DND-41 (cell line): ENCODE measurements around the gene PIGQ.
A peak's percentile ranks its signal among the peaks of the same experiment; 100 is the strongest.

Source experiments
- ATAC-seq: fragments of 200-7000 bp; cut with Tn5 transposase; 3 replicates; pipeline ENCODE4 v1.9.1; 2021; ENCODE audit warnings: low read depth; ENCODE audit not compliant: insufficient read depth
- DNase-seq: peaks from one replicate; pipeline ENCODE4 v3.0.0-alpha.2; 2020
- H2AFZ ChIP-seq: 2 replicates; pipeline ENCODE4 v1.6.0; 2012; ENCODE audit warnings: low read depth, low read length
- H3K27ac ChIP-seq: 2 replicates; pipeline ENCODE4 v1.5.1; 2012; ENCODE audit warnings: low read length, inconsistent platforms
- H3K27me3 ChIP-seq: fragments of 200-600 bp; sonication (generic); 2 replicates; pipeline ENCODE4 v1.6.0; 2012; ENCODE audit warnings: low read length, mild to moderate bottlenecking, inconsistent platforms; ENCODE audit not compliant: insufficient read depth, poor library complexity
- H3K36me3 ChIP-seq: 2 replicates; pipeline ENCODE4 v1.5.1; 2012; ENCODE audit warnings: low read length, inconsistent platforms; ENCODE audit not compliant: insufficient read depth
- H3K4me1 ChIP-seq: 2 replicates; pipeline ENCODE4 v1.5.1; 2012; ENCODE audit warnings: mild to moderate bottlenecking, low read length; ENCODE audit not compliant: insufficient read depth
- H3K4me2 ChIP-seq: 2 replicates; pipeline ENCODE4 v1.6.0; 2012; ENCODE audit warnings: mild to moderate bottlenecking, moderate library complexity, low read length, inconsistent platforms; ENCODE audit not compliant: insufficient read depth
- H3K4me3 ChIP-seq, 2 experiments: fragments of 200-600 bp in 1 of 2; shearing (Covaris generic) in 1 of 2; 2 replicates each; pipeline ENCODE4 v1.5.1; 2012 to 2016; ENCODE audit warnings: inconsistent platforms in 2 of 2, low read length in 2 of 2, mild to moderate bottlenecking in 2 of 2, low read depth in 1 of 2, moderate library complexity in 1 of 2
- H3K79me2 ChIP-seq: 2 replicates; pipeline ENCODE4 v1.6.0; 2012; ENCODE audit warnings: low read length, inconsistent platforms; ENCODE audit not compliant: insufficient read depth
- H3K9ac ChIP-seq: 2 replicates; pipeline ENCODE4 v1.6.0; 2012; ENCODE audit warnings: low read depth, mild to moderate bottlenecking, inconsistent platforms, low read length, moderate library complexity
- H3K9me3 ChIP-seq: 2 replicates; pipeline ENCODE4 v1.5.1; 2012; ENCODE audit warnings: low read length, moderate library complexity, mild to moderate bottlenecking, inconsistent platforms; ENCODE audit not compliant: insufficient read depth, severe bottlenecking
- H4K20me1 ChIP-seq: 2 replicates; pipeline ENCODE4 v1.6.0; 2012; ENCODE audit warnings: low read length; ENCODE audit not compliant: insufficient read depth
- EZH2 ChIP-seq: IDR thresholded peaks from 3 replicates; pipeline ENCODE4 v1.6.1; 2012; ENCODE audit warnings: borderline replicate concordance, low read depth, mild to moderate bottlenecking, moderate library complexity, low read length, inconsistent platforms; ENCODE audit not compliant: severe bottlenecking
- TF ChIP-seq, protein P1 (sequence below): IDR thresholded peaks from 2 replicates; pipeline ENCODE4 v1.5.1; 2012; ENCODE audit warnings: borderline replicate concordance, low read length, moderate library complexity, mild to moderate bottlenecking; ENCODE audit not compliant: poor library complexity, severe bottlenecking; ENCODE audit errors: extremely low read depth

PIGQ gene

DNA sequence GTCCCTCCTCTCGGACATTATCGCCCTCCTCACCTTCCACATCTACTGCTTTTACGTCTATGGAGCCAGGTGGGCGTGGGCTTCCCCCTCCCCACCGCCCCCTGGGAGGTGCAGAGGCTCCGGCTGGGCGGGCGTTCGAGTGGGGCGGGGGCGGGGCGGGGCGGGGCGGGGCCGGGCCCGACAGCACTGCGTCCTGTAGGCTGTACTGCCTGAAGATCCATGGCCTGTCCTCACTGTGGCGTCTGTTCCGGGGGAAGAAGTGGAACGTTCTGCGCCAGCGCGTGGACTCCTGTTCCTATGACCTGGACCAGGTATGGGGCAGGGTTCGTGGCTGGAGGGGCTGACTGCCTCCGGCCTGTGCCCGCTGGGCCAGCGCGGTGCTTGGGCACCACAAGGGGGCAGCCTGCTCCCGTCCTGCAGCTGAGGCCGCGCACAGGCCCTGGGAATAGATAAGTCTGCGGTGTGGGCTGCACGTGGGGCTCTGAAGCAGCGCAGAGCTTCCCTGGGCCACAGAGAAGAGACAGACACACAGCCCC lies 9.2 kb downstream of the PIGQ start:
- Histone ChIP-seq H4K20me1 (peaks cover 12% of the 10 kb centered on the region), H3K79me2 (0 out of 2 replicates have a peak, but pooled peaks cover under 1% of the 10 kb centered on the region), H3K9me3 (no peaks in the 10 kb centered on the region), H3K4me1 (no peaks in the 10 kb centered on the region), H3K27me3 (no peaks in the 10 kb centered on the region), H3K36me3 (peaks cover 51% of the 10 kb centered on the region), H3K4me2 (no peak overlapping the region), H3K9ac (no peak overlapping the region), H3K27ac (no peak overlapping the region), H2AFZ (no peak overlapping the region), H3K4me3 (no peak overlapping the region)
- ATAC-seq (peak; percentile 53), DNase-seq (peak; percentile 25)
- no peak for TF ChIP-seq EZH2
- TF ChIP-seq, protein P1, sequence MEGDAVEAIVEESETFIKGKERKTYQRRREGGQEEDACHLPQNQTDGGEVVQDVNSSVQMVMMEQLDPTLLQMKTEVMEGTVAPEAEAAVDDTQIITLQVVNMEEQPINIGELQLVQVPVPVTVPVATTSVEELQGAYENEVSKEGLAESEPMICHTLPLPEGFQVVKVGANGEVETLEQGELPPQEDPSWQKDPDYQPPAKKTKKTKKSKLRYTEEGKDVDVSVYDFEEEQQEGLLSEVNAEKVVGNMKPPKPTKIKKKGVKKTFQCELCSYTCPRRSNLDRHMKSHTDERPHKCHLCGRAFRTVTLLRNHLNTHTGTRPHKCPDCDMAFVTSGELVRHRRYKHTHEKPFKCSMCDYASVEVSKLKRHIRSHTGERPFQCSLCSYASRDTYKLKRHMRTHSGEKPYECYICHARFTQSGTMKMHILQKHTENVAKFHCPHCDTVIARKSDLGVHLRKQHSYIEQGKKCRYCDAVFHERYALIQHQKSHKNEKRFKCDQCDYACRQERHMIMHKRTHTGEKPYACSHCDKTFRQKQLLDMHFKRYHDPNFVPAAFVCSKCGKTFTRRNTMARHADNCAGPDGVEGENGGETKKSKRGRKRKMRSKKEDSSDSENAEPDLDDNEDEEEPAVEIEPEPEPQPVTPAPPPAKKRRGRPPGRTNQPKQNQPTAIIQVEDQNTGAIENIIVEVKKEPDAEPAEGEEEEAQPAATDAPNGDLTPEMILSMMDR = peak; percentile 64

DNA sequence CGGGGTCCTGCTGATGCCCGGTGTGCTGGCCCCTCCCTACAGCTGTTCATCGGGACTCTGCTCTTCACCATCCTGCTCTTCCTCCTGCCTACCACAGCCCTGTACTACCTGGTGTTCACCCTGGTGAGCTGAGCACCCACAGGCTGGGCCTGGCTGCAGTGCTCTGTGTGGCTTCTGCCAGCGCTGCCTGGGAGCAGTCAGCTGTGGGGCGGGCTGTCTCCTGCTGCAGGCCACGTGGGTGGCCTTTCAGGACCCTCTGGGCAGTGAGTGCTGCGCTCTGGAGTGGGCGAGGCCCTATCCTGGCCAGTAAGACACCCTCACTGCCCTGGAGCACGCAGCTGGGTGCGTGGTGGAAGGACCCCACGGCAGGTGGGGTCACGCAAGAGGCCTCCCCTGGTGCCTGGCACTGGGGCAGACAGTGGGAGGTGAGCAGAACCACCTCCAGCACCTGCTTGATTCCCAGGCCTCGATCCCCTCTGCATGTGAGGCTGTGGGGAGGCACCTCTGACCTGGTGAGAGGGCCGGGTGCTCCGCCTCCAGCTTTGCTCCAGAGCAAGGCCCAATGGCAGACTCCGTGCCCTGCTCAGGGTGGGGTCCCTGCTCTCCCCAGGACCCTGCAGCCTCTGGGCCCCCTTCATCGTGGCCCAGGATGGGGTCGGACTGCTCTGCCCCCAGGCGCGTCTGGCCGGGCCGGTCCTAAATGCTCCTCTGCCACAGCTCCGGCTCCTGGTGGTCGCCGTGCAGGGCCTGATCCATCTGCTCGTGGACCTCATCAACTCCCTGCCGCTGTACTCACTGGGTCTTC lies 10.6 kb downstream of the PIGQ start:
- Histone ChIP-seq H3K4me2 (no peak overlapping the region), H3K4me3 (no peak overlapping the region), H3K79me2 (no peaks in the 10 kb centered on the region), H4K20me1 (peaks cover 11% of the 10 kb centered on the region), H3K27ac (no peak overlapping the region), H3K36me3 (peaks cover 37% of the 10 kb centered on the region), H3K9ac (no peak overlapping the region), H3K9me3 (no peaks in the 10 kb centered on the region), H3K4me1 (no peaks in the 10 kb centered on the region), H2AFZ (no peak overlapping the region), H3K27me3 (no peaks in the 10 kb centered on the region)
- no peak for ATAC-seq
- no peak for DNase-seq
- TF ChIP-seq, protein P1 = no peak
- TF ChIP-seq EZH2 = no peak

DNA sequence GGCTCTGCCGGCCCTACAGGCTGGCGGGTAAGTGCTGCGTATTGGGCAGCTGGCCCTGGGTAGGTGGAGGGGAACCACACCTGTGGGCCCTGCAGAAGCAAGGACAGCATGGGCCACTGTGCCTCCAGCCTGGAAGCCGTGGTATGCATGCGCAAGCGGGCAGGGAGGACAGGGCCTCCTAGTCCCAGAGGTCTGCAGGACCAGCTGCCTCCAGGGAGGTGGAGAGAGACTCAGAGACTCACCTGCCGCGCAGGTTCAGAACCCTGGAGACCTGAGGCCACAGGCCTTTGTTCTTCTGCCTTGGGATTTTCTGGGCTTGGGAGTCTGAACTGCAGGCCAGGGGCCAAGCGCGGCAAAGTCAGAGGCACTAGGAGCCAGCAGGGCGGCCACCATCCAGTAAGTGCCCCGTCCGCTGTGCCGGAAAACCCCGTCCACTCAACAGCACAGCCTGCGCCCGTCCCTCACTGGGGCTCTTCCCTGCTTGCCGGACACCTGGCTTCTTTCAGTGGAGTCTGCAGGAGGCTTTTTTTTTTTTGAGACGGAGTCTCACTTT lies 11.3 kb downstream of the PIGQ start:
- Histone ChIP-seq H4K20me1 (peaks cover 8% of the 10 kb centered on the region), H3K36me3 (peaks cover 31% of the 10 kb centered on the region)
- no peak for ATAC-seq

More for the DNA sequence above, 11.3 kb downstream of the PIGQ start:
- Histone ChIP-seq H3K4me3 (no peak overlapping the region), H3K27me3 (no peaks in the 10 kb centered on the region), H3K4me2 (no peak overlapping the region), H3K4me1 (no peaks in the 10 kb centered on the region), H3K27ac (no peak overlapping the region), H3K9me3 (no peaks in the 10 kb centered on the region), H2AFZ (no peak overlapping the region), H3K79me2 (no peaks in the 10 kb centered on the region), H3K9ac (no peak overlapping the region)
- DNase-seq = no peak
- TF ChIP-seq, protein P1 = no peak
- TF ChIP-seq EZH2 = no peak
